SK-N-MC (cell line): Measurements from ENCODE around the gene C10orf88.

Experiments used
- EZH2 ChIP-seq: fragments of 200-600 bp; sonication (generic); IDR thresholded peaks from one replicate; pipeline ENCODE4 v1.6.1; 2017; ENCODE audit warnings: antibody characterized with exemption
- FOXP2 ChIP-seq: optimal IDR thresholded peaks from 2 replicates; pipeline ENCODE3; 2011; ENCODE audit warnings: mild to moderate bottlenecking, moderate library complexity; ENCODE audit not compliant: insufficient read depth; ENCODE audit errors: extremely low read length, control extremely low read depth

DNA sequence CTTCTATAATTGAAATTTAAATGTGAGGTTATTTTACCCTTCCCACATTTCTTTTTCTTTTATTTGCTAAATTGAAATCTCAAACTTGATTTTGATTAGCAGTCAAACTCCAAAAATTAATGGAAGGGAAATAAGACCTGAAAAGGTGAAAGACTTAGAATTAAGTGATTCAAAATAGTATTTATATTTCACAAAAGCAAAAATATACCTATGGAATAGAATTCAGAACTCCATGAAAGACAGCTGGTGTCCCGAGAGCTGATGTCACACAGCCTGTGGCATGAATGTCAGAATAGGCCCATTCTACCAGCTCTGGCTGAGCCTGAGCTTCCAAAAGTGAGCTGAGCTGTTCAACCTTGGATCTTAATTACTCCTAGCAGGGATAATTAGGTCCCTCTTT, 43.7 kb downstream of the C10orf88 start, which contains the start of gene FAM24A:
- TF ChIP-seq EZH2 (no peak), FOXP2 (no peak)
